Tibial nerve (tissue), 4 donors: ENCODE measurements around the gene AGAP5. TPM values are rescaled to one million over a fixed set of nuclear protein-coding genes. Genes with fewer than 3 reads are reported as not detected.

Experiments used
- DNase-seq, 2 donors: peaks; one replicate each; pipeline ENCODE4 v3.0.0-alpha.2; 2019; ENCODE audit warnings: low spot score in 2 of 2
- H3K27ac ChIP-seq, 4 donors: fragments of 200-600 bp; sonication (generic) in 3 of 4; one replicate each; pipeline ENCODE4 v1.5.1; 2017 to 2019; ENCODE audit warnings: mild to moderate bottlenecking in 1 of 4
- H3K27me3 ChIP-seq, 2 donors: fragments of 200-600 bp; sonication (generic) in 1 of 2; one replicate each; pipeline versions ENCODE4 v1.5.1 to v1.6.0; 2017 to 2019
- H3K36me3 ChIP-seq, 3 donors: fragments of 200-600 bp; sonication (generic); one replicate each; pipeline ENCODE4 v1.5.1; 2018 to 2019
- H3K4me1 ChIP-seq, 4 donors: fragments of 200-600 bp; sonication (generic) in 3 of 4; one replicate each; pipeline ENCODE4 v1.5.1; 2017 to 2019
- H3K4me3 ChIP-seq, 4 donors: fragments of 200-600 bp; sonication (generic) in 3 of 4; one replicate each; pipeline ENCODE4 v1.5.1; 2017 to 2019; ENCODE audit warnings: mild to moderate bottlenecking in 1 of 4, moderate library complexity in 1 of 4
- H3K9me3 ChIP-seq, 4 donors: fragments of 200-600 bp; sonication (generic) in 3 of 4; one replicate each; pipeline ENCODE4 v1.5.1; 2017 to 2019
- CTCF ChIP-seq, 5 experiments: fragments of 200-600 bp in 3 of 5; fragments of 450-650 bp in 2 of 5; sonication (generic) in 3 of 5; IDR thresholded peaks; one replicate each; pipeline ENCODE4 v1.5.1; 2016 to 2019; ENCODE audit warnings: antibody characterized with exemption in 5 of 5, mild to moderate bottlenecking in 3 of 5, moderate library complexity in 2 of 5
- EP300 ChIP-seq, 2 donors: sonication (generic); formaldehyde crosslinking; IDR thresholded peaks; one replicate each; pipeline ENCODE4 v1.6.1; 2017; ENCODE audit warnings: antibody characterized with exemption in 2 of 2, mild to moderate bottlenecking in 1 of 2
- POLR2A ChIP-seq, 2 donors: fragments of 450-650 bp; IDR thresholded peaks; one replicate each; pipeline ENCODE4 v1.6.1; 2017; ENCODE audit warnings: antibody characterized with exemption in 2 of 2, mild to moderate bottlenecking in 2 of 2, moderate library complexity in 2 of 2
- WGBS, 2 donors: methylation state at CpG; one replicate each; pipeline ENCODE4 v1.1.5; 2018; 5-methylcytosine and 5-hydroxymethylcytosine counted together
- total RNA-seq, 4 donors: library from RNA; depleted of rRNA; stranded (reverse); fragments of >200 nt; gene quantifications; one replicate each; pipeline ENCODE4 v1.1.0, GENCODE V29; 2016

Gene AGAP5
- total RNA-seq, 4 donors from 2014 or later = 7.8 to 13.8 (median 8.8) TPM

GRCh38 chr10:73646598-73647041 lies 51.3 kb downstream of the AGAP5 start:
- TF ChIP-seq EP300 (IDR thresholded peaks at IDR 0.05) (no peak), CTCF (IDR thresholded peaks at IDR 0.05) (no peak), POLR2A (IDR thresholded peaks at IDR 0.05) (no peak)
- H3K4me3 ChIP-seq = no peak overlapping the region

GRCh38 chr10:73645251-73645650 lies 52.7 kb downstream of the AGAP5 start:
- DNase-seq = no peak
- no peak overlapping the region for H3K4me3 ChIP-seq
- no peaks in the 10 kb centered on the region for H3K9me3 ChIP-seq
- H3K36me3 ChIP-seq = no peaks in the 10 kb centered on the region
- WGBS, 2 donors = 74 to 77% methylated on average over 3 of the region's 3 CpGs
- H3K27me3 ChIP-seq = no peaks in the 10 kb centered on the region
- TF ChIP-seq POLR2A (IDR thresholded peaks at IDR 0.05) = no peak
- no peak for TF ChIP-seq CTCF (IDR thresholded peaks at IDR 0.05)
- TF ChIP-seq EP300 (IDR thresholded peaks at IDR 0.05) = no peak
- H3K4me1 ChIP-seq = peaks cover 0 to 34% (median 12%) of the 10 kb centered on the region in 4 donors
- no peak overlapping the region for H3K27ac ChIP-seq

More at GRCh38 chr10:73646598-73647041, 51.3 kb downstream of the AGAP5 start:
- H3K4me1 ChIP-seq = peaks cover 0 to 34% (median 12%) of the 10 kb centered on the region in 4 donors
- DNase-seq = no peak
- WGBS, 2 donors = 81 to 91% methylated on average over 9 of the region's 9 CpGs
- H3K27me3 ChIP-seq = no peaks in the 10 kb centered on the region
- no peaks in the 10 kb centered on the region for H3K9me3 ChIP-seq
- peak overlapping the region in 1 of 4 donors; percentile 66 for H3K27ac ChIP-seq
- no peaks in the 10 kb centered on the region for H3K36me3 ChIP-seq

GRCh38 chr10:73644767-73645166 lies 53.1 kb downstream of the AGAP5 start:
- WGBS, 2 donors = 63 to 83% methylated on average over 1 of the region's 1 CpG
- peaks cover 0 to 34% (median 12%) of the 10 kb centered on the region in 4 donors for H3K4me1 ChIP-seq
- no peak for TF ChIP-seq POLR2A (IDR thresholded peaks at IDR 0.05)
- TF ChIP-seq EP300 (IDR thresholded peaks at IDR 0.05) = no peak
- no peak for TF ChIP-seq CTCF (IDR thresholded peaks at IDR 0.05)
- no peak overlapping the region for H3K27ac ChIP-seq
- H3K36me3 ChIP-seq = no peaks in the 10 kb centered on the region
- H3K9me3 ChIP-seq = no peaks in the 10 kb centered on the region
- H3K27me3 ChIP-seq = no peaks in the 10 kb centered on the region
- no peak for DNase-seq
- no peak overlapping the region for H3K4me3 ChIP-seq

GRCh38 chr10:73644015-73644743 lies 53.7 kb downstream of the AGAP5 start:
- TF ChIP-seq CTCF (IDR thresholded peaks at IDR 0.05) (peak; percentile 74 to 96 (median 82)), POLR2A (IDR thresholded peaks at IDR 0.05) (no peak), EP300 (IDR thresholded peaks at IDR 0.05) (peak in 1 of 2 donors; percentile 42)
- no peaks in the 10 kb centered on the region for H3K36me3 ChIP-seq
- 17 to 23% methylated on average over 5 of the region's 5 CpGs for WGBS, 2 donors
- no peak overlapping the region for H3K27ac ChIP-seq
- H3K4me3 ChIP-seq = no peak overlapping the region
- H3K9me3 ChIP-seq = no peaks in the 10 kb centered on the region
- peaks cover 0 to 34% (median 12%) of the 10 kb centered on the region in 4 donors for H3K4me1 ChIP-seq
- no peaks in the 10 kb centered on the region for H3K27me3 ChIP-seq
- DNase-seq = peak in 1 of 2 donors; percentile 61

GRCh38 chr10:73643362-73643761 lies 54.5 kb downstream of the AGAP5 start:
- WGBS, 2 donors = 88 to 95% methylated on average over 2 of the region's 2 CpGs
- Histone ChIP-seq H3K27ac (no peak overlapping the region), H3K9me3 (no peaks in the 10 kb centered on the region), H3K36me3 (no peaks in the 10 kb centered on the region), H3K4me3 (no peak overlapping the region), H3K27me3 (no peaks in the 10 kb centered on the region), H3K4me1 (peaks cover 0 to 27% (median 10%) of the 10 kb centered on the region in 4 donors)
- no peak for DNase-seq
- TF ChIP-seq CTCF (IDR thresholded peaks at IDR 0.05) (no peak), POLR2A (IDR thresholded peaks at IDR 0.05) (no peak), EP300 (IDR thresholded peaks at IDR 0.05) (no peak)
